22Rv1 (cell line): ENCODE data around the gene CFAP107.

Experiments used
- H3K27ac ChIP-seq: fragments of 450-650 bp; 2 replicates; pipeline ENCODE4 v1.5.1; 2017
- ZFX ChIP-seq: fragments of 450-650 bp; IDR thresholded peaks from 2 replicates; pipeline ENCODE4 v1.6.1; 2017; ENCODE audit warnings: antibody characterized with exemption, borderline replicate concordance
- TF ChIP-seq, protein P1 (sequence below): fragments of 450-650 bp; IDR thresholded peaks from 2 replicates; pipeline ENCODE4 v1.5.1; 2017; ENCODE audit warnings: mild to moderate bottlenecking

The CFAP107 gene

DNA sequence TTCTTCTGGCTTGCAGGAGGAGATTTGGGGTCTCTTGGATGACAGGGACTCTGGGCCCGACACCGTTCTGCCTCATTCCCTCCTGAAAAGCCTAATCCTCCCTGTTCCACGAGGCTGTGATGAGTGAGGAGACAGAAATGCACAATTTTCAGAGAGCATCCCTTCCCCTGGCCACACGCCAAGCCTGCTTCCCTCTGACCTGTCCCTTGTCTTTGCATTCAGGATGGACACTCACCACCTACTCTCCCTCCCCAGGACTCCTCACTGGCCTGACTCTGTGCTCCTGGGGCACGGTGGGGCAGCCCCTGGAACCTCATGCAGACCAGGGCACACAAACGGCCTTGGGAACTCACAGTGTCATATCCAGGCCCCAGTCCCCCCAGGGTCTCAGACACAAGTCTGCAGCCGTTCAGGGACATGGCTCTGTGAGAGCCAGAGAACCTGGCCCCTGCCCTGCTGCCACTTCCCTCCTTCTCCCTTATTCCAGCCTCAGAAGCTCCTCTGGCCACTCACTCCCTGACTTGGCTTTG is 24.0 kb downstream of the CFAP107 start:
- no peak for TF ChIP-seq ZFX
- TF ChIP-seq, protein P1, sequence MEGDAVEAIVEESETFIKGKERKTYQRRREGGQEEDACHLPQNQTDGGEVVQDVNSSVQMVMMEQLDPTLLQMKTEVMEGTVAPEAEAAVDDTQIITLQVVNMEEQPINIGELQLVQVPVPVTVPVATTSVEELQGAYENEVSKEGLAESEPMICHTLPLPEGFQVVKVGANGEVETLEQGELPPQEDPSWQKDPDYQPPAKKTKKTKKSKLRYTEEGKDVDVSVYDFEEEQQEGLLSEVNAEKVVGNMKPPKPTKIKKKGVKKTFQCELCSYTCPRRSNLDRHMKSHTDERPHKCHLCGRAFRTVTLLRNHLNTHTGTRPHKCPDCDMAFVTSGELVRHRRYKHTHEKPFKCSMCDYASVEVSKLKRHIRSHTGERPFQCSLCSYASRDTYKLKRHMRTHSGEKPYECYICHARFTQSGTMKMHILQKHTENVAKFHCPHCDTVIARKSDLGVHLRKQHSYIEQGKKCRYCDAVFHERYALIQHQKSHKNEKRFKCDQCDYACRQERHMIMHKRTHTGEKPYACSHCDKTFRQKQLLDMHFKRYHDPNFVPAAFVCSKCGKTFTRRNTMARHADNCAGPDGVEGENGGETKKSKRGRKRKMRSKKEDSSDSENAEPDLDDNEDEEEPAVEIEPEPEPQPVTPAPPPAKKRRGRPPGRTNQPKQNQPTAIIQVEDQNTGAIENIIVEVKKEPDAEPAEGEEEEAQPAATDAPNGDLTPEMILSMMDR, result no peak
- H3K27ac ChIP-seq, result no peak overlapping the region

DNA sequence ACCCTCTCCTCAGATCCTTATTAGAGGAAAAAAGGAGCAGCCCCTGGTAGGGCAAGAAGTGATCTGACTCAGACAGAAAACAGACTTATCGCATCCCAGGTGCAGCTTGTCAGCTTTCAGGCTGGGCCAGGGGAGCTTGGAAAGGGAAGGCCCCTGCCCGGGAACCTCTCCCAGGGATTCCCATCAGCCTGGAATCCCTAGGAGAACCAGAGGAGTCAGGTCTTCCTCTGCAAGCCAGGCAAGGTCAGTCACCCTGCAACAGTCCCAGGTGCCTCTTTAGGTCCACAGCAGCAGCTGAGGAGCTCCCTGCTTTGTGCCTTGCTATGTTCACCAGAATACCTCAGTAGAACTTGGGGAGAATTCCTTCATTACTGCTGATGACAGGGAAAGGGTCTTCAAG is 24.6 kb downstream of the CFAP107 start:
- no peak overlapping the region for H3K27ac ChIP-seq
- TF ChIP-seq ZFX, result no peak
- TF ChIP-seq, protein P1, result no peak

DNA sequence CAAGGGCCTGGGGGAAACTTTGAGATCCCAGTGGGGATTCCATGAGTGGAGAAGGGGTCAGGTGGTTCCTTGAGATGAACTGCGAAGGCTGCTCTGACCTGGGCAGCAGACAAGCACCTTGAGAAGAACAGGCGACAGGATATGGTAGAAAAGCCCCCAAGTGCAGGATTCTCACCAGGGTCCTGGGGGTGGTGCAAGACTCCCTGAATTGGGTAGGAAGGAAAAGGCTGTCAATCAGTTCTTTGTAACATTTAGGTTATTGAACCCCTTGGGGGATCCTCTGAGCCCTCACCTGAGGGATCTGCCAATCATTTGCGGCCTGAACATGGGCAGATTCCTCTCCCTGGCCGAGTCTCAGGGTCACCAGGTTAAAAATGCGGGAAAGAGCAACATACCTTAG is 25.2 kb downstream of the CFAP107 start:
- no peak for TF ChIP-seq ZFX
- TF ChIP-seq, protein P1, result no peak
- no peak overlapping the region for H3K27ac ChIP-seq

DNA sequence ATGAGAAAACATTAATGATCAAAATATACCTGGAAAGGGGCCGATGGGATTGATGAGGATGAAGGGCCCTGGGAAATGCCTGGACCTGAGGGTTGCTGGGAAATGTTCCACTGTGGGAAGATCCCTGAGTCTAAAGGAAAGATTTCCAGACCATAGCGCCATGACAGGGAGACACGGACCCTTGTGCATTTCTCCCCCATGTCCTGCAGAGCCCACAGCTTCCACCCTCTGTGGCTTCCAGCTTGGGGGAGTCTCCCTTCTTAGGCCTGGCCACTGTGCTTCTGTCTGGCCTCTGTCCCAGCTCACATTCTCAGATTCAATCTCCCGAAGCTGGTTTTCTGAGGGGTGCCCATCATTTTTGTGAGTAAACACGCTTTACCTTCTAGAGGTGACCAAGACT is 26.5 kb downstream of the CFAP107 start:
- no peak overlapping the region for H3K27ac ChIP-seq
- TF ChIP-seq ZFX, result no peak
- TF ChIP-seq, protein P1, result no peak

DNA sequence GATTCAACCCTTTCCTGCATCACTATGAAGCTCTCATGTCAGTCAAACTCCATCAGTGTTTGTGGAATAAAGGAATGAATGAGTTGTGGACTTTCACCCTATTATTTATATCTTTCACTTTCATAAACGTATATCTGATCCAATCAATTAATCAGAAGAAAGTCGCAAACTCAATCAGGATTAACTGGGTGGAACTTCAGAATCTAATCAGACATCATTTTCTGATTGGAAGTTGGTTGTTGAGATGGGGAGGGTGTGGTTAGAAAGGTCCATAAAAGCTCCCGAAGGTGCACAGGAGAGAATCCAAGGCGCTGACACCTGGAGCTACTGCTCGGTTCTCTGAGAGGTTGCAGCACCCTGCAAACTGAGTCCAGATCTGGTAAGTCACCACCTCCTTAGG is 27.4 kb downstream of the CFAP107 start, which contains the start of gene PRAMEF12:
Gene PRAMEF12, plus strand, starts transcription at position 301 of the 400 bp plus-strand sequence. CDS start 1,130 bp downstream, outside the sequence.
- no peak for TF ChIP-seq ZFX
- TF ChIP-seq, protein P1, result no peak
- no peak within 1 kb of the TSS for H3K27ac ChIP-seq

DNA sequence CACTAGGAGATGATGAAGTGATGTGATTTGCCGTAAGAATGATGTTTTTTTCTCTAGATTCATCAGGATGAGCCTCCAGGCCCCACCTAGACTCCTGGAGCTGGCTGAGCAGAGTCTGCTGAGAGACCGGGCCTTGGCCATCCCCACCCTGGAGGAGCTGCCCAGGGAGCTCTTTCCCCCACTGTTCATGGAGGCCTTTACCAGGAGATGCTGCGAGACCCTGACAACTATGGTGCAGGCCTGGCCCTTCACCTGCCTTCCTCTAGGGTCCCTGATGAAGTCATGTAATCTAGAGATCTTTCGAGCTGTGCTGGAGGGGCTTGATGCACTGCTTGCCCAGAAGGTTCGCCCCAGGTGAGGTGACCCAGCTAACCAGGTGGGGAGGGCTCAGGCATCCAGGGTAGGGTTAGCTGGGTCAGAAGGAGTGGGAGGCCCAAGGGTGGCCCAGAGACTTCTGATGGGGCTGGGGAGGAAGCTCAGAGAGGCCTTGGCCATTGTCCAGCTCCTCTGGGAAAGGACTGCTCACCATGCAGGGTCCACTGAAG is 28.9 kb downstream of the CFAP107 start:
- TF ChIP-seq, protein P1, result no peak
- no peak for TF ChIP-seq ZFX
- no peak overlapping the region for H3K27ac ChIP-seq

DNA sequence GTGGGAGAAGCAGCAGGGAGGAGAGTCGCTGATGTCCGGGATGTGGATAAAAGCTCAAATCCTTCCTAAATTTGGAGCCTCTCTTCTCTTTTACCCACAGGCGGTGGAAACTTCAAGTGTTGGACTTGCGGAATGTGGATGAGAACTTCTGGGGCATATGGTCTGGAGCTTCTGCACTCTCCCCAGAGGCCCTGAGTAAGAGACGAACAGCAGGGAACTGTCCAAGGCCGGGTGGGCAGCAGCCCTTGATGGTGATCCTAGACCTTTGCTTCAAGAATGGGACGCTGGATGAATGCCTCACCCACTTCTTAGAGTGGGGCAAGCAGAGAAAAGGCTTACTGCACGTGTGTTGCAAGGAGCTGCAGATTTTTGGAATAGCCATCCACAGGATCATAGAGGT is 29.4 kb downstream of the CFAP107 start:
- TF ChIP-seq, protein P1, result no peak
- H3K27ac ChIP-seq, result no peak overlapping the region
